Esophagus muscularis mucosa (tissue), 3 donors: Measurements from ENCODE around the gene LUC7L.

Source experiments
- CTCF ChIP-seq, 3 experiments: fragments of 200-600 bp in 2 of 3; fragments of 450-650 bp in 1 of 3; sonication (generic) in 2 of 3; IDR thresholded peaks; one replicate each; pipeline ENCODE4 v1.5.1; 2017 to 2019; ENCODE audit warnings: antibody characterized with exemption in 3 of 3, mild to moderate bottlenecking in 2 of 3, moderate library complexity in 1 of 3
- POLR2AphosphoS5 ChIP-seq, 2 donors: sonication (generic); formaldehyde crosslinking; IDR thresholded peaks; one replicate each; pipeline ENCODE4 v1.6.1; 2017; ENCODE audit warnings: antibody characterized with exemption in 2 of 2

GRCh38 chr16:143456-143855 lies 85.8 kb downstream of the LUC7L start:
- TF ChIP-seq CTCF (IDR thresholded peaks at IDR 0.05) (no peak), POLR2AphosphoS5 (IDR thresholded peaks at IDR 0.05) (no peak)
